DMS53 (cell line): Measurements from ENCODE around the gene LIPA.

Source experiments
- DNase-seq: peaks from one replicate; lab custom pipeline; 2025; lab: John Stamatoyannopoulos, UW

The LIPA gene

GRCh38 chr10:89164920-89165319 lies 86.7 kb downstream of the LIPA start:
- DNase-seq = no peak

DNA sequence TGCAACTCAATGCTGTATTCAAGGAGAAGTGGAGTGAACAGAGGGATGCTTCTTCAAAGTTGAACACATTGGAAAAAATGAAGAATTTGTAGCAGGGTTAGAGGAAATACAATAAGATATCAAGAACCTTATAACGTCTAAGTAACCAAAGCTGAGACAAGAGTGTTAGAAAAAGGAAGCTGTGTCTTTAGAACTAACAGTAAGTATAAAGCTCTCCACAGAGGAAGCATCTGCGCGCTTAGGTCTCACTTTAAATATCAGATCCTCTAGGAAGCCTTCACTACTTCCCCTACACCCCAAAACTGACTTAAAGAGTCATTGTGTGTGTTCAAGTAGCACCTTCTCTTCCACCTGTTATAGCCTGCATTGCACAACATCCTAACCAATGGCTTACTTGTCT lies 87.5 kb downstream of the LIPA start:
- no peak for DNase-seq
